Activated CD4-positive, alpha-beta T cell treated with anti-CD3 and anti-CD28 coated beads, Interleukin-2, Interleukin-6, amounts not matched to agents 100 ng/mL and 50 ng/mL, durations not matched to agents 16 hours and 8 hours (primary cell): ENCODE measurements around the gene ALG5.

ENCODE experiments used
- DNase-seq: peaks from one replicate; pipeline ENCODE4 v3.0.0-alpha.2; 2020

The ALG5 gene

GRCh38 chr13:36913463-36913862 lies 85.7 kb downstream of the ALG5 start:
- no peak for DNase-seq

- DNase-seq = no peak
Measured at GRCh38 chr13:36912973-36913372, 86.2 kb downstream of the ALG5 start.

- no peak for DNase-seq
Measured at GRCh38 chr13:36912369-36912768, 86.8 kb downstream of the ALG5 start.

DNA sequence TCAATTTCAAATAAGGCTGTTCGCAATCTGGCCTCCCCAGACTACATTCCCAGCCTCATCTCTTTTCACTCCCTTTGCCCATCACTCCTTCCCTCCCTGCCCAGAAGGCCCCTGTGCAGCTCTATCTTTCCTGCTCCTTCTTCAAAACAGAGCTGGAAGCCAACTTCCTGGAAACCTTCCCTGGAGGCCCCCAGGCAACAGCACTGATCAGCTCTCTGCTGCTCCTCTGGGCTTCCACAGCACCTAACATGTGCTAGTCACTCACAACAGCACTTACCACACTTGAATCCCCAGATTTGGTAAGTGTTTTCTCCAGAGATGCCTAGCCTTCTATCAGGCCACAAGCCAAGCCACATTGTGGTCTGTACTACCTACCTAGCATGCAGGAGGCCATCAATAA lies 88.6 kb downstream of the ALG5 start:
- DNase-seq = no peak

DNA sequence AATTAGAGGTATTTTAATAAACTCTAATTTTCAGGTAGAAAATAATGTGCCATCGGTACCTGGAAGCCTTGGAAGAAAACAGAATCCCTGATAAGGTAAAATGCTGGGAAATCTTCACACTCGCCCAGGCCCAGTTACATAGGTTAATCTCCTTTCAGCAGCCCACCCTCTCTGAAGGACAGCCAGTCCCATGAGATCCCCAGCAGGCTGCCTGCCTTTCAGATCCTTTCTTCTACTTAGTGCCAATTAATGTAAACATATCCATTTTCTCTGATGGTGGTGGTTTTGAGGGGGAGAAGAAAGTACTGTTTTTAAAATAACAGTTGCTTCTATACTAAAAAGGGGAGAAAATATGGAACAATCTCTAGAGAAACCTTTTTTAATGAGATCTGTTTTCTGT lies 91.3 kb downstream of the ALG5 start:
- DNase-seq = no peak

DNA sequence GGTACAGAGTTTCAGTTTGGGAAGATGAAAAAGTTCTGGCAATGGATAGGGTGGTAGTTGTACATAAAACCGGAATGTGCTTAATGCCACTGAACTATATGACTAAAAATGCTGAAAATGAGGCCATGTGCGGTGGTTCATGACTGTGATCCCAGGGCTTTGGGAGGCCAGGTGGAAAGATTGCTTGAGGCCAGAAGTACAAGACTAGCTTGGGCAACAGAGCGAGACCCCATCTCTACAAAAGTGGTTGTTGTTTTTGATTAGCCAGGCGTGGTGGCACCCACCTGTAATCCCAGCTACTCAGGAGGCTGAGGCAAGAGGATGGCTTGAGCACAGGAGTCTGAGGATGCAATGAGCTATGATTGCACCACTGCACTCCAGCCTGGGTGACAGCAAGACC lies 91.9 kb downstream of the ALG5 start:
- no peak for DNase-seq

GRCh38 chr13:36905944-36906343 lies 93.2 kb downstream of the ALG5 start:
- no peak for DNase-seq

DNA sequence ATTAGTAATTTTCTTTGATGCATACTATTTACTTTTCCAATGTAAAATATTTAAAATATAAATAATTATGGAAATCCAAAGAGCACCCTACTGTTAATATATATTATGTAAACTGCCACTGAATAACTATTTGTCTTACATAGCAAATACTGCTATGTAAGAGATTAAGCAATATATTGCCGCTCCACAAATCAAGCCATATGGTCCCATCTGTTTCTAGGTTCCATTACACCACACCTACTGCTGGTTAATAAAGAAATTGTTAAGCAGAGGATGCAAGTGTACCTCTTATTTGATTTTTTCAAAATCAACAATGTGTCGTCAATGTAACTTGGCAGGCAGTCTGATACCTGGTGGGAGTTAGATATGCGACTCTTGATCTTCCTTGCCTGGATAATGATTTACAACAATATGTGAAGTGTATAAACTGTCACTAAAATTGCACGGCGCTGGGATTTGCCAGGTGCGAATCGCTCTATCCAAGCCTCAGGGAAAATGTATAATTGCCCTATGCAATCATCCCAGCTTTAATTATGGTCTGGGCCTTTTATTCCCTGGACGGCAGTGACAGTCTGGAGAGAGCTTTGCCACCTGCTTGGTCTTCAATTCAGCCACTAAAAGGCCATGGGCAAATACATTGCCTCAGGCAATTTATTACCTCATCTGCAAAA lies 95.1 kb downstream of the ALG5 start:
- DNase-seq = no peak
